Endothelial cell of umbilical vein (primary cell): Measurements from ENCODE around the gene C6orf132. TPM values are rescaled to one million over a fixed set of nuclear protein-coding genes. Genes with fewer than 3 reads are reported as not detected.

Experiments
- BruUV-seq: library from RNA; stranded (reverse); fragments of 400-500 nt; replicated peaks from 2 replicates; lab custom pipeline; 2021; lab: Mats Ljungman, UMichigan
- CTCF ChIA-PET: fragments of 300-600, 350-600 bp; sonication (Branson Sonifier 250); formaldehyde crosslinking; loops from one replicate; lab custom pipeline; 2021; ENCODE audit warnings: antibody characterized with exemption, inconsistent platforms; lab: Charles Lee
- POLR2A ChIA-PET: fragments of 300-600, 350-600 bp; sonication (Branson Sonifier 250); formaldehyde crosslinking; loops from one replicate; lab custom pipeline; 2021; ENCODE audit warnings: antibody characterized with exemption, inconsistent platforms; lab: Charles Lee
- DNase-seq: peaks from one replicate; pipeline ENCODE4 v3.0.0-alpha.2; 2011; ENCODE audit warnings: low read depth, low spot score
- FAIRE-seq: peaks from 2 replicates; lab custom pipeline; 2011; peaks lifted over from hg19 to GRCh38; lab: Jason Lieb, UNC
- H2AFZ ChIP-seq: 2 replicates; pipeline ENCODE4 v1.6.0; 2012; ENCODE audit warnings: low read depth, low read length, control low read depth, inconsistent platforms
- H3K27ac ChIP-seq: 2 replicates; pipeline ENCODE4 v1.5.1; 2011; ENCODE audit warnings: low read depth, mild to moderate bottlenecking, control low read depth, low read length, moderate library complexity; ENCODE audit not compliant: insufficient read depth
- H3K27me3 ChIP-seq, 2 experiments: 2 replicates each; pipeline versions ENCODE4 v1.6.0 to v1.6.1; 2011; ENCODE audit warnings: low read length in 2 of 2, mixed read lengths in 1 of 2; ENCODE audit not compliant: control insufficient read depth in 2 of 2, insufficient read depth in 2 of 2
- H3K36me3 ChIP-seq, 2 experiments: 2 replicates in 1 of 2; 3 replicates in 1 of 2; pipeline ENCODE4 v1.5.1; 2011; ENCODE audit warnings: low read length in 2 of 2, mild to moderate bottlenecking in 1 of 2, moderate library complexity in 1 of 2; ENCODE audit not compliant: control insufficient read depth in 2 of 2, insufficient read depth in 2 of 2; ENCODE audit errors: extremely low read depth in 1 of 2
- H3K4me1 ChIP-seq: 3 replicates; pipeline ENCODE4 v1.5.1; 2011; ENCODE audit warnings: mild to moderate bottlenecking, low read length; ENCODE audit not compliant: control insufficient read depth, insufficient read depth; ENCODE audit errors: extremely low read depth
- H3K4me2 ChIP-seq: 2 replicates; pipeline ENCODE4 v1.6.1; 2011; ENCODE audit warnings: low read length, control low read depth, mixed read lengths; ENCODE audit not compliant: insufficient read depth
- H3K4me3 ChIP-seq, 3 experiments: fragments of 200-600 bp in 1 of 3; sonication (generic), shearing (Covaris generic) in 1 of 3; replicated peaks in 1 of 3; 2 replicates each; pipeline ENCODE4 v1.5.1; 2011 to 2016; ENCODE audit warnings: control low read depth in 3 of 3, low read length in 3 of 3, mild to moderate bottlenecking in 2 of 3, inconsistent platforms in 1 of 3, low read depth in 1 of 3, moderate library complexity in 1 of 3; ENCODE audit not compliant: insufficient read depth in 1 of 3
- H3K79me2 ChIP-seq: 2 replicates; pipeline ENCODE4 v1.6.0; 2012; ENCODE audit warnings: low read length, inconsistent platforms; ENCODE audit not compliant: control insufficient read depth, insufficient read depth
- H3K9ac ChIP-seq: replicated peaks from 2 replicates; pipeline ENCODE3; 2011; ENCODE audit warnings: low read length, control low read depth; ENCODE audit not compliant: insufficient read depth; ENCODE audit errors: extremely low read depth
- H3K9me1 ChIP-seq: replicated peaks from 3 replicates; pipeline ENCODE4 v1.6.0; 2011; ENCODE audit warnings: mild to moderate bottlenecking, low read length; ENCODE audit not compliant: control insufficient read depth, insufficient read depth; ENCODE audit errors: extremely low read depth
- H3K9me3 ChIP-seq: replicated peaks from 2 replicates; pipeline ENCODE4 v1.5.1; 2012; ENCODE audit warnings: low read length, inconsistent platforms; ENCODE audit not compliant: control insufficient read depth, insufficient read depth
- H4K20me1 ChIP-seq: replicated peaks from 2 replicates; pipeline ENCODE3; 2011; ENCODE audit warnings: mild to moderate bottlenecking, low read length; ENCODE audit not compliant: control insufficient read depth, insufficient read depth; ENCODE audit errors: extremely low read depth
- EZH2 ChIP-seq: IDR thresholded peaks from 2 replicates; pipeline ENCODE4 v1.6.1; 2012; ENCODE audit warnings: borderline replicate concordance, low read depth, mild to moderate bottlenecking, moderate library complexity, low read length, inconsistent platforms; ENCODE audit not compliant: severe bottlenecking
- FOS ChIP-seq: IDR thresholded peaks from 2 replicates; pipeline ENCODE4 v1.6.1; 2011; ENCODE audit warnings: mild to moderate bottlenecking, low read length, moderate library complexity, borderline replicate concordance; ENCODE audit not compliant: insufficient read depth
- GATA2 ChIP-seq: IDR thresholded peaks from 2 replicates; pipeline ENCODE4 v1.7.0; 2011; ENCODE audit warnings: low read depth, mild to moderate bottlenecking, moderate library complexity, mixed read lengths, low read length; ENCODE audit not compliant: insufficient read length, insufficient read depth
- JUN ChIP-seq: IDR thresholded peaks from 2 replicates; pipeline ENCODE4 v1.6.1; 2011; ENCODE audit warnings: borderline replicate concordance, low read depth; ENCODE audit not compliant: insufficient read length, insufficient read depth
- MYC ChIP-seq: IDR thresholded peaks from one replicate; pipeline ENCODE4 v1.6.1; 2011; ENCODE audit warnings: mild to moderate bottlenecking, low read depth, low read length
- POLR2A ChIP-seq: IDR thresholded peaks from 2 replicates; pipeline ENCODE4 v1.6.1; 2012; ENCODE audit warnings: low read depth, mild to moderate bottlenecking, control low read depth, low read length
- POLR2AphosphoS5 ChIP-seq: IDR thresholded peaks from 2 replicates; pipeline ENCODE4 v1.6.1; 2012; ENCODE audit warnings: low read depth, mild to moderate bottlenecking, control low read depth, low read length, moderate library complexity; ENCODE audit not compliant: insufficient read depth
- dilution Hi-C: fragments of 300-500 bp; cut with MboI; formaldehyde crosslinking; loops from one replicate; pipeline ENCODE4 v1.15.0; 2019; ENCODE audit warnings: low sequenced_read_pairs; ENCODE audit not compliant: extremely low pct_ligation_motif_present
- intact Hi-C: fragments of 100-400 bp; cut with micrococcal nuclease; formaldehyde crosslinking; loops from one replicate; pipeline ENCODE4 v1.10.0; 2022
- polyA plus RNA-seq, 4 experiments: library from polyadenylated mRNA; depleted of rRNA in 3 of 4; stranded (reverse) in 3 of 4; unstranded in 1 of 4; fragments of >200 nt; gene quantifications; 2 replicates each; pipeline versions ENCODE4 v1.2.1 to v1.2.3, GENCODE V29; 2011 to 2012; ENCODE audit warnings: missing spikeins in 1 of 4
- total RNA-seq: library from RNA; stranded (reverse); gene quantifications from 2 replicates; pipeline ENCODE4 v1.2.3, GENCODE V29; 2021
- TF ChIP-seq, protein P1 (sequence below): IDR thresholded peaks from 2 replicates; pipeline ENCODE4 v1.6.1; 2011; ENCODE audit not compliant: insufficient read depth, insufficient read length
- TF ChIP-seq, protein P2 (sequence below), 2 donors: IDR thresholded peaks; 1 replicate in 1 of 2; 2 replicates in 1 of 2; pipeline ENCODE4 v1.5.1; 2011; ENCODE audit warnings: low read length in 2 of 2, mild to moderate bottlenecking in 2 of 2, moderate library complexity in 2 of 2, control low read depth in 1 of 2, inconsistent platforms in 1 of 2, low read depth in 1 of 2; ENCODE audit not compliant: insufficient read depth in 1 of 2; ENCODE audit errors: extremely low read depth in 1 of 2

C6orf132 gene
- total and polyA plus RNA-seq, 2 donors (not counting 3 experiments of a cell fraction or from before 2014, with no cell fraction given) = 0.15 to 0.71 TPM

DNA sequence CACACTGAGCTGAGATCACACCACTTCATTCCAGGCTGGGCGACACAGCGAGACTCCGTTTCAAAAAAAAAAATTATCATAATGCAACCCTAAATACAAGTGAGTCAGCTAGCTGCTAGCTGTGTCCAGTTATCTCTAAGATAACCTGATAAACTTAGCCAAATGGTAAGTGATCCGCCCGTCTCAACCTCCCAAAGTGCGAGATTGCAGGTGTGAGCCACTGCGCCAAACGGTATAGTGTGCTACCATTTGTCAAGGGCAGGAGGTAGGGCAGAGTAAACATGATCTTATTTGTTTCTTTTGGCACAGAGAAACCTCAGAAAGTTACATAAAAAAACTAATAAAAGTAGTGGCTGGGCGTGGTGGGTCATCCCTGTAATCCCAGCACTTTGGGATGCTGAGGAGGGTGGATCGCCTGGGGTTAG lies 4.7 kb upstream of the C6orf132 start:
- Histone ChIP-seq H3K27me3 (peaks cover 2 to 4% of the 10 kb centered on the region in 2 experiments), H3K4me2 (no peak overlapping the region), H3K9me1 (no peaks in the 10 kb centered on the region), H4K20me1 (no peaks in the 10 kb centered on the region), H3K9ac (no peak overlapping the region), H3K4me3 (no peak overlapping the region), H2AFZ (no peak overlapping the region), H3K27ac (no peak overlapping the region), H3K9me3 (no peaks in the 10 kb centered on the region), H3K79me2 (no peaks in the 10 kb centered on the region), H3K36me3 (no peaks in the 10 kb centered on the region), H3K4me1 (peaks cover 7% of the 10 kb centered on the region)
- ChIA-PET POLR2A (no interaction called here), CTCF (interaction anchor here (0.6 to 1.4 kb wide), 2 partner anchors 10 to 299 kb away, joined by 3 to 4 read pairs; no protein-coding TSS in a partner anchor)
- intact Hi-C loops = no loop called here
- dilution Hi-C loops = no loop called here
- no peak for TF ChIP-seq GATA2
- no peak for TF ChIP-seq MYC
- TF ChIP-seq EZH2 = no peak
- TF ChIP-seq POLR2A = no peak
- TF ChIP-seq, protein P1, sequence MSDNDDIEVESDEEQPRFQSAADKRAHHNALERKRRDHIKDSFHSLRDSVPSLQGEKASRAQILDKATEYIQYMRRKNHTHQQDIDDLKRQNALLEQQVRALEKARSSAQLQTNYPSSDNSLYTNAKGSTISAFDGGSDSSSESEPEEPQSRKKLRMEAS = no peak
- no peak for TF ChIP-seq FOS
- TF ChIP-seq POLR2AphosphoS5 = no peak
- TF ChIP-seq JUN = no peak
- TF ChIP-seq, protein P2, sequence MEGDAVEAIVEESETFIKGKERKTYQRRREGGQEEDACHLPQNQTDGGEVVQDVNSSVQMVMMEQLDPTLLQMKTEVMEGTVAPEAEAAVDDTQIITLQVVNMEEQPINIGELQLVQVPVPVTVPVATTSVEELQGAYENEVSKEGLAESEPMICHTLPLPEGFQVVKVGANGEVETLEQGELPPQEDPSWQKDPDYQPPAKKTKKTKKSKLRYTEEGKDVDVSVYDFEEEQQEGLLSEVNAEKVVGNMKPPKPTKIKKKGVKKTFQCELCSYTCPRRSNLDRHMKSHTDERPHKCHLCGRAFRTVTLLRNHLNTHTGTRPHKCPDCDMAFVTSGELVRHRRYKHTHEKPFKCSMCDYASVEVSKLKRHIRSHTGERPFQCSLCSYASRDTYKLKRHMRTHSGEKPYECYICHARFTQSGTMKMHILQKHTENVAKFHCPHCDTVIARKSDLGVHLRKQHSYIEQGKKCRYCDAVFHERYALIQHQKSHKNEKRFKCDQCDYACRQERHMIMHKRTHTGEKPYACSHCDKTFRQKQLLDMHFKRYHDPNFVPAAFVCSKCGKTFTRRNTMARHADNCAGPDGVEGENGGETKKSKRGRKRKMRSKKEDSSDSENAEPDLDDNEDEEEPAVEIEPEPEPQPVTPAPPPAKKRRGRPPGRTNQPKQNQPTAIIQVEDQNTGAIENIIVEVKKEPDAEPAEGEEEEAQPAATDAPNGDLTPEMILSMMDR (IDR thresholded peaks at IDR 0.05; ENCODE audit: extremely low read depth in 1 of 2, insufficient read depth in 1 of 2, low read depth in 1 of 2, low read length in 2 of 2) = no peak
- no peak for FAIRE-seq
- no peak for DNase-seq
- BruUV-seq = no TSS peak
